A549 (cell line): ENCODE results near the gene SORL1.

ENCODE experiments used
- CTCF ChIP-seq: fragments of >200 bp; sonication (Bioruptor Twin); formaldehyde crosslinking; IDR thresholded peaks from 3 replicates; pipeline ENCODE4 v1.5.1; 2016
- HDAC2 ChIP-seq: fragments of 200-600 bp; sonication (generic); IDR thresholded peaks from 2 replicates; pipeline ENCODE4 v1.6.1; 2016
- KDM5A ChIP-seq: fragments of 200-600 bp; sonication (generic); IDR thresholded peaks from 2 replicates; pipeline ENCODE4 v1.6.1; 2016; ENCODE audit warnings: antibody characterized with exemption, mild to moderate bottlenecking
- NFE2L2 ChIP-seq: fragments of 150-350 bp; conservative IDR thresholded peaks from 2 replicates; pipeline ENCODE4 v1.6.1; 2014; ENCODE audit warnings: low read length
- NR3C1 ChIP-seq: fragments of >200 bp; sonication (Bioruptor Twin); formaldehyde crosslinking; IDR thresholded peaks from 3 replicates; pipeline ENCODE4 v1.6.1; 2017
- POLR2A ChIP-seq: IDR thresholded peaks from 2 replicates; pipeline ENCODE4 v1.6.1; 2012; ENCODE audit warnings: mild to moderate bottlenecking, low read length
- RAD21 ChIP-seq, 2 experiments: fragments of >200 bp in 1 of 2; sonication (Bioruptor Twin) in 1 of 2; formaldehyde crosslinking in 1 of 2; IDR thresholded peaks in 1 of 2; conservative IDR thresholded peaks in 1 of 2; 2 replicates in 1 of 2; 3 replicates in 1 of 2; pipeline ENCODE4 v1.6.1; 2012 to 2018; ENCODE audit warnings: inconsistent platforms in 1 of 2
- RFX5 ChIP-seq: fragments of 450-650 bp; IDR thresholded peaks from 2 replicates; pipeline ENCODE4 v1.7.1; 2014; ENCODE audit warnings: antibody characterized with exemption, mild to moderate bottlenecking, moderate library complexity
- RNF2 ChIP-seq: fragments of 200-600 bp; sonication (generic); IDR thresholded peaks from 2 replicates; pipeline ENCODE4 v1.6.1; 2016; ENCODE audit warnings: low read depth, mild to moderate bottlenecking, antibody characterized with exemption, moderate library complexity, borderline replicate concordance
- TFCP2L1 ChIP-seq: fragments of 250-450 bp; sonication (Bioruptor Pico); IDR thresholded peaks from 2 replicates; pipeline ENCODE4 v1.5.0; 2021; ENCODE audit warnings: mild to moderate bottlenecking
- TP53 ChIP-seq: fragments of 250-450 bp; sonication (Bioruptor Pico); IDR thresholded peaks from 2 replicates; pipeline ENCODE4 v1.5.0; 2021; ENCODE audit warnings: mild to moderate bottlenecking, moderate library complexity
- ZFP36 ChIP-seq: fragments of 450-650 bp; IDR thresholded peaks from 2 replicates; pipeline ENCODE4 v1.6.1; 2014; ENCODE audit warnings: borderline replicate concordance; ENCODE audit not compliant: partially characterized antibody

DNA sequence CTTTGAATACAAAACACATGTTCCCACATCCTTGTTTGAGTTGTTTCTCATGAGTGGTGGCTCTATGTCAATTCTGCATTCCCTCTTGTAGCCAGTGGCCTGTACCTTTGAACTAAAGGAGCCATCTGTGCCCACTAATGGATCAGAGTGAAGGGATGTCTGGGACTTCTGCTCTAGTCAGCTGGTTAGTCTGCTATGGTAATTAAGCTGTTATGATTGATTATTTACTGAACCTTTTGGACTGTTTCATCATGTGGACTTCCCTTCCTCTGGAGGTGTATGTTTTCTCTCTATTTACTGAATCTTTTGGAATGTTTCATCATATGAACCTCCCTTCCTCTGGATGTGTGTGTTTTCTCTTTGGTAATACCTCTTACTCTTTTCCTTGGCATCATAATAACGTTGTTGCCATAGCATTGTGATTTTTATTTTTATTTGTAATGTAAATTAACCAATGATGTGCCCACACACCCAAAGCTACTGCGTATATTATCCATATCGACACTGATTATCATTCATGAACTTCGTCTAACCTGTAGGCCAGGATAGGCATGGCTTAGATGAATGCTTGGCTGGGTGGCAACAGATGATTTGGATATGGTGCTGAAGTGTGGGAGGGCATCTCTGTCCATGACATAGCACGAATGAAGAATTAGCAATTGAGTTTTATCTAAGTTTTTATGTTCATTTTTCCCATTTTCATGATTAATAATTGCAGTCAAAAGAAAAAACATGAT lies 113.0 kb downstream of the SORL1 start:
- TF ChIP-seq RAD21 (conservative IDR thresholded peaks at IDR 0.05 in 1 of 2, IDR thresholded peaks at IDR 0.05 in 1 of 2) (no peak), TP53 (no peak), HDAC2 (no peak), POLR2A (no peak), TFCP2L1 (no peak), RFX5 (no peak), NR3C1 (no peak), NFE2L2 (no peak), CTCF (no peak), ZFP36 (no peak), KDM5A (no peak), RNF2 (no peak)
